Thoracic aorta (tissue), 2 donors: ENCODE results near the gene SPOCK2. TPM values are rescaled to one million over a fixed set of nuclear protein-coding genes. Genes with fewer than 3 reads are reported as not detected.

Experiments
- ATAC-seq: fragments of 150-250 bp; one replicate; pipeline ENCODE4 v1.8.0; 2017; ENCODE audit warnings: low read depth; ENCODE audit not compliant: insufficient number of reproducible peaks, low FRiP score
- DNase-seq: peaks from one replicate; pipeline ENCODE4 v3.0.0-alpha.2; 2020; ENCODE audit warnings: low spot score
- H3K27ac ChIP-seq, 2 donors: fragments of 200-600 bp; sonication (generic); 1 replicate in 1 of 2; 2 replicates in 1 of 2; pipeline ENCODE4 v1.5.1; 2016; ENCODE audit warnings: mild to moderate bottlenecking in 2 of 2, moderate library complexity in 2 of 2
- H3K27me3 ChIP-seq: fragments of 200-600 bp; sonication (generic); replicated peaks from 2 replicates; pipeline ENCODE4 v1.6.0; 2016; ENCODE audit warnings: mild to moderate bottlenecking; ENCODE audit not compliant: insufficient read depth
- H3K36me3 ChIP-seq: fragments of 200-600 bp; sonication (generic); one replicate; pipeline ENCODE4 v1.5.1; 2016
- H3K4me1 ChIP-seq, 2 donors: fragments of 200-600 bp; sonication (generic); 1 replicate in 1 of 2; 2 replicates in 1 of 2; pipeline versions ENCODE4 v1.5.1 to v1.6.0; 2016; ENCODE audit warnings: low read depth in 2 of 2, mild to moderate bottlenecking in 1 of 2; ENCODE audit not compliant: control insufficient read depth in 1 of 2
- H3K4me3 ChIP-seq: fragments of 200-600 bp; sonication (generic); 2 replicates; pipeline ENCODE4 v1.5.1; 2016; ENCODE audit warnings: mild to moderate bottlenecking
- H3K9me3 ChIP-seq: fragments of 200-600 bp; sonication (generic); 2 replicates; pipeline ENCODE4 v1.5.1; 2016
- CTCF ChIP-seq: fragments of 200-600 bp; sonication (generic); IDR thresholded peaks from one replicate; pipeline ENCODE4 v1.5.1; 2019; ENCODE audit warnings: antibody characterized with exemption
- total RNA-seq, 2 donors: library from RNA; depleted of rRNA; stranded (reverse); fragments of >200 nt; gene quantifications; one replicate each; pipeline versions ENCODE4 v1.1.0 to v1.2.3, GENCODE V29; 2016

Gene SPOCK2
- total RNA-seq, 2 donors from 2014 or later: 3.5 to 13.8 TPM

GRCh38 chr10:72059843-72060822 is 28.2 kb downstream of the SPOCK2 start:
- no peak for ATAC-seq
- no peaks in the 10 kb centered on the region for H3K4me1 ChIP-seq
- H3K36me3 ChIP-seq: no peaks in the 10 kb centered on the region
- H3K27ac ChIP-seq: no peak overlapping the region
- no peaks in the 10 kb centered on the region for H3K9me3 ChIP-seq
- DNase-seq: no peak
- H3K4me3 ChIP-seq: no peak overlapping the region
- no peaks in the 10 kb centered on the region for H3K27me3 ChIP-seq
- no peak for TF ChIP-seq CTCF

- H3K9me3 ChIP-seq: no peaks in the 10 kb centered on the region
- no peaks in the 10 kb centered on the region for H3K27me3 ChIP-seq
- TF ChIP-seq CTCF: no peak
- H3K36me3 ChIP-seq: no peaks in the 10 kb centered on the region
- no peak overlapping the region for H3K4me3 ChIP-seq
- DNase-seq (no peak), ATAC-seq (no peak)
- no peak overlapping the region for H3K27ac ChIP-seq
- H3K4me1 ChIP-seq: no peaks in the 10 kb centered on the region
Observed at GRCh38 chr10:72058989-72059842, 29.1 kb downstream of the SPOCK2 start.

- H3K27me3 ChIP-seq: no peaks in the 10 kb centered on the region
- no peaks in the 10 kb centered on the region for H3K36me3 ChIP-seq
- H3K4me3 ChIP-seq: no peak overlapping the region
- H3K27ac ChIP-seq: no peak overlapping the region
- no peaks in the 10 kb centered on the region for H3K4me1 ChIP-seq
- DNase-seq (no peak), ATAC-seq (no peak)
- no peaks in the 10 kb centered on the region for H3K9me3 ChIP-seq
- no peak for TF ChIP-seq CTCF
Observed at GRCh38 chr10:72058347-72058898, 29.9 kb downstream of the SPOCK2 start.

GRCh38 chr10:72056932-72057751 is 31.2 kb downstream of the SPOCK2 start:
- TF ChIP-seq CTCF: no peak
- no peaks in the 10 kb centered on the region for H3K9me3 ChIP-seq
- no peak overlapping the region for H3K4me3 ChIP-seq
- DNase-seq: no peak
- H3K36me3 ChIP-seq: no peaks in the 10 kb centered on the region
- no peak overlapping the region for H3K27ac ChIP-seq
- H3K4me1 ChIP-seq: no peaks in the 10 kb centered on the region
- no peak for ATAC-seq
- H3K27me3 ChIP-seq: no peaks in the 10 kb centered on the region
